HepG2 (cell line): ENCODE data around the gene PPIC. TPM values are rescaled to one million over a fixed set of nuclear protein-coding genes. Genes with fewer than 3 reads are reported as not detected.

Experiments
- ATAC-seq: fragments of 200-7000 bp; cut with Tn5 transposase; 3 replicates; pipeline ENCODE4 v1.9.1; 2020; ENCODE audit warnings: mild to moderate bottlenecking, moderate library complexity
- Bru-seq: library from RNA; stranded (reverse); fragments of 400-500 nt; gene quantifications from one replicate; lab custom pipeline; 2021; lab: Mats Ljungman, UMichigan
- BruChase-seq, 2 experiments: library from RNA; stranded (reverse); fragments of 400-500 nt; gene quantifications; one replicate each; lab custom pipeline; 2021; lab: Mats Ljungman, UMichigan
- BruUV-seq: library from RNA; stranded (reverse); fragments of 400-500 nt; replicated peaks from 2 replicates; lab custom pipeline; 2021; lab: Mats Ljungman, UMichigan
- CTCF ChIA-PET: fragments of 300-600 bp; formaldehyde crosslinking; extraction: SDS; loops from one replicate; lab custom pipeline; 2021; ENCODE audit warnings: low total read pairs, inconsistent platforms, low intra/inter-chr PET ratio; lab: Yijun Ruan, JAX
- POLR2A ChIA-PET: fragments of 350-600 bp; sonication (Branson Sonifier 250); formaldehyde crosslinking; loops from one replicate; lab custom pipeline; 2020; ENCODE audit warnings: antibody characterized with exemption, inconsistent platforms; lab: Yijun Ruan, JAX
- DNase-seq: peaks from one replicate; pipeline ENCODE4 v3.0.0-alpha.2; 2015; ENCODE audit warnings: low spot score
- FAIRE-seq: peaks from 3 replicates; lab custom pipeline; 2011; peaks lifted over from hg19 to GRCh38; lab: Jason Lieb, UNC
- H2AFZ ChIP-seq: one replicate; pipeline ENCODE4 v1.6.1; 2011; ENCODE audit warnings: low read length, inconsistent platforms
- H3K27ac ChIP-seq: fragments of 300-600 bp; 3 replicates; pipeline ENCODE4 v1.8.0; 2011; ENCODE audit warnings: mixed run types, mild to moderate bottlenecking, mixed read lengths, low read length, inconsistent platforms; ENCODE audit not compliant: insufficient read depth; ENCODE audit errors: extremely low read length
- H3K27me3 ChIP-seq, 2 experiments: fragments of 200-600 bp in 1 of 2; 2 replicates in 1 of 2; 3 replicates in 1 of 2; pipeline versions ENCODE4 v1.6.0 to v1.8.0; 2011; ENCODE audit warnings: low read length in 2 of 2, mild to moderate bottlenecking in 2 of 2, moderate library complexity in 2 of 2, inconsistent platforms in 1 of 2; ENCODE audit not compliant: insufficient read depth in 2 of 2, control insufficient read depth in 1 of 2
- H3K36me3 ChIP-seq, 2 experiments: fragments of 200-600 bp in 1 of 2; replicated peaks in 1 of 2; 2 replicates in 1 of 2; 3 replicates in 1 of 2; pipeline versions ENCODE4 v1.5.1 to v1.8.0; 2011; ENCODE audit warnings: low read length in 2 of 2, inconsistent platforms in 1 of 2; ENCODE audit not compliant: insufficient read depth in 2 of 2, control insufficient read depth in 1 of 2
- H3K4me1 ChIP-seq: 2 replicates; pipeline ENCODE4 v1.5.1; 2012; ENCODE audit warnings: low read length, inconsistent platforms; ENCODE audit not compliant: insufficient read depth
- H3K4me2 ChIP-seq: 2 replicates; pipeline ENCODE4 v1.6.0; 2011; ENCODE audit warnings: low read depth, low read length, inconsistent platforms
- H3K4me3 ChIP-seq, 3 experiments: fragments of 200-600 bp in 1 of 3; sonication (generic), shearing (Covaris generic) in 1 of 3; replicated peaks in 1 of 3; 2 replicates each; pipeline ENCODE4 v1.5.1; 2011 to 2016; ENCODE audit warnings: low read length in 3 of 3, inconsistent platforms in 2 of 3, low read depth in 2 of 3, mild to moderate bottlenecking in 2 of 3, control low read depth in 1 of 3, mixed read lengths in 1 of 3; ENCODE audit not compliant: insufficient read depth in 1 of 3
- H3K79me2 ChIP-seq: one replicate; pipeline ENCODE4 v1.6.1; 2011; ENCODE audit warnings: low read length, inconsistent platforms; ENCODE audit not compliant: insufficient read depth
- H3K9ac ChIP-seq: 2 replicates; pipeline ENCODE4 v1.6.0; 2011; ENCODE audit warnings: mild to moderate bottlenecking, low read depth, low read length, inconsistent platforms; ENCODE audit not compliant: insufficient read depth
- H3K9me3 ChIP-seq: 2 replicates; pipeline ENCODE4 v1.5.1; 2012; ENCODE audit warnings: mild to moderate bottlenecking, low read length
- H4K20me1 ChIP-seq: 2 replicates; pipeline ENCODE4 v1.6.0; 2011; ENCODE audit warnings: inconsistent platforms, mild to moderate bottlenecking, low read length, moderate library complexity; ENCODE audit not compliant: insufficient read depth
- ELF4 ChIP-seq: sonication (generic); formaldehyde crosslinking; IDR thresholded peaks from 2 replicates; pipeline ENCODE4 v1.5.0; 2020; ENCODE audit warnings: missing genetic modification reagents, mild to moderate bottlenecking, moderate library complexity, borderline replicate concordance
- HOXD1 ChIP-seq: sonication (generic); formaldehyde crosslinking; IDR thresholded peaks from 2 replicates; pipeline ENCODE4 v1.5.0; 2020; ENCODE audit warnings: missing genetic modification reagents
- KDM2A ChIP-seq: sonication (generic); formaldehyde crosslinking; IDR thresholded peaks from 2 replicates; pipeline ENCODE4 v1.4.0; 2020; ENCODE audit warnings: low read depth, missing genetic modification reagents, borderline replicate concordance
- KMT2B ChIP-seq: IDR thresholded peaks from 2 replicates; pipeline ENCODE4 v1.6.1; 2016; ENCODE audit warnings: missing genetic modification reagents, missing compliant biosample characterization
- PPARG ChIP-seq: conservative IDR thresholded peaks from 2 replicates; pipeline ENCODE4 v1.6.1; 2016; ENCODE audit warnings: missing biosample characterization, missing genetic modification reagents
- REPIN1 ChIP-seq: sonication (generic); formaldehyde crosslinking; IDR thresholded peaks from 2 replicates; pipeline ENCODE4 v1.8.0; 2022; ENCODE audit warnings: missing genetic modification reagents, low read depth, mild to moderate bottlenecking, borderline replicate concordance
- SALL2 ChIP-seq: sonication (generic); formaldehyde crosslinking; IDR thresholded peaks from 2 replicates; pipeline ENCODE4 v1.8.1; 2023; ENCODE audit warnings: mild to moderate bottlenecking, missing genetic modification reagents, inconsistent platforms
- SMAD3 ChIP-seq: sonication (generic); formaldehyde crosslinking; IDR thresholded peaks from 2 replicates; pipeline ENCODE4 v1.4.0; 2020; ENCODE audit warnings: missing genetic modification reagents
- SP140L ChIP-seq: sonication (generic); formaldehyde crosslinking; IDR thresholded peaks from 2 replicates; pipeline ENCODE4 v1.4.0; 2020; ENCODE audit warnings: missing genetic modification reagents, borderline replicate concordance
- STAT5B ChIP-seq: sonication (generic); formaldehyde crosslinking; IDR thresholded peaks from 2 replicates; pipeline ENCODE4 v1.4.0; 2020; ENCODE audit warnings: missing genetic modification reagents
- TAF1 ChIP-seq: sonication (generic); formaldehyde crosslinking; IDR thresholded peaks from 2 replicates; pipeline ENCODE4 v1.4.0; 2020; ENCODE audit warnings: missing genetic modification reagents
- ZNF430 ChIP-seq: sonication (generic); formaldehyde crosslinking; IDR thresholded peaks from 2 replicates; pipeline ENCODE4 v1.9.0; 2021; ENCODE audit warnings: mild to moderate bottlenecking, missing genetic modification reagents
- ZNF552 ChIP-seq: sonication (generic); formaldehyde crosslinking; IDR thresholded peaks from 2 replicates; pipeline ENCODE4 v1.9.0; 2022; ENCODE audit warnings: missing genetic modification reagents, mild to moderate bottlenecking, borderline replicate concordance
- WGBS: methylation state at CpG from one replicate; pipeline ENCODE4 v1.1.6; 2017; ENCODE audit warnings: low lambda C conversion rate; 5-methylcytosine and 5-hydroxymethylcytosine counted together
- in situ Hi-C: cut with HindIII; loops from 2 replicates; pipeline ENCODE4 v1.10.0; 2017; ENCODE audit warnings: low pct_unique_long_range_greater_than_20kb; ENCODE audit not compliant: extremely low pct_ligation_motif_present
- intact Hi-C: fragments of 100-400 bp; cut with micrococcal nuclease; formaldehyde crosslinking; loops from one replicate; pipeline ENCODE4 v1.10.0; 2022; ENCODE audit not compliant: unreplicated experiment
- long read RNA-seq, 2 experiments: library from RNA in 1 of 2; library from polyadenylated mRNA in 1 of 2; stranded (forward) in 1 of 2; unstranded in 1 of 2; transcript quantifications; one replicate each; pipeline ENCODE4 v2.0.0, GENCODE V29; 2019 to 2022
- polyA minus RNA-seq, 3 experiments: library from RNA; depleted of rRNA, polyadenylated mRNA; stranded (reverse); fragments of >200 nt; gene quantifications; 2 replicates each; pipeline ENCODE4 v1.2.3, GENCODE V29; 2011; ENCODE audit warnings: low replicate concordance in 1 of 3
- polyA plus RNA-seq, 8 experiments: library from polyadenylated mRNA; depleted of rRNA in 3 of 8; stranded (reverse) in 7 of 8; unstranded in 1 of 8; fragments of >200 nt; fragmentation: Illumina TruSeq in 4 of 8; extraction: Trizol in 4 of 8; gene quantifications; 2 replicates each; pipeline versions ENCODE4 v1.2.1 to v1.2.3, GENCODE V29; 2011 to 2016; ENCODE audit warnings: low read depth in 4 of 8, missing spikeins in 1 of 8, mixed read lengths in 1 of 8; ENCODE audit not compliant: insufficient read depth in 1 of 8
- total RNA-seq, 5 experiments: library from RNA; depleted of rRNA; stranded (reverse); fragments of >200 nt; fragmentation: Illumina TruSeq; extraction: Trizol; gene quantifications; 2 replicates each; pipeline ENCODE4 v1.2.3, GENCODE V29; 2016; ENCODE audit warnings: low read depth in 1 of 5
- TF ChIP-seq, protein P1 (sequence below): sonication (generic); formaldehyde crosslinking; conservative IDR thresholded peaks from 2 replicates; pipeline ENCODE4 v1.8.0; 2022; ENCODE audit warnings: mild to moderate bottlenecking, moderate library complexity, missing genetic modification reagents
- TF ChIP-seq, protein P2 (sequence below): sonication (generic); formaldehyde crosslinking; IDR thresholded peaks from 2 replicates; pipeline ENCODE4 v1.8.0; 2022; ENCODE audit warnings: mild to moderate bottlenecking, missing genetic modification reagents, borderline replicate concordance

Gene PPIC
- total RNA-seq (2016; rRNA removed; fragmentation: Illumina TruSeq; extraction: Trizol): 9.9 and 17.2 TPM in 2 replicates
- total RNA-seq (2016; cell fraction: cytosol; rRNA removed; fragmentation: Illumina TruSeq; extraction: Trizol; ENCODE audit: low read depth): 3.5 and 5.4 TPM in 2 replicates
- total RNA-seq (2016; cell fraction: insoluble cytoplasmic fraction; rRNA removed; fragmentation: Illumina TruSeq; extraction: Trizol): 11.5 and 18.9 TPM in 2 replicates
- 6.8 and 8.3 TPM in 2 replicates for total RNA-seq (2016; cell fraction: membrane; rRNA removed; fragmentation: Illumina TruSeq; extraction: Trizol)
- total RNA-seq (2016; cell fraction: nucleus; rRNA removed; fragmentation: Illumina TruSeq; extraction: Trizol): 17.3 and 18.0 TPM in 2 replicates
- polyA plus RNA-seq (2011; rRNA removed): 5.1 and 6.2 TPM in 2 replicates
- polyA plus RNA-seq (2011; cell fraction: cytosol; rRNA removed): 5.1 and 6.5 TPM in 2 replicates
- polyA plus RNA-seq (2011; cell fraction: nucleus; rRNA removed): 3.0 and 3.7 TPM in 2 replicates
- 2.9 and 6.8 TPM in 2 replicates for polyA plus RNA-seq (2012)
- polyA plus RNA-seq (2016; cell fraction: cytosol; fragmentation: Illumina TruSeq; extraction: Trizol; ENCODE audit: low read depth): 5.5 and 6.1 TPM in 2 replicates
- 15.8 and 17.1 TPM in 2 replicates for polyA plus RNA-seq (2016; cell fraction: insoluble cytoplasmic fraction; fragmentation: Illumina TruSeq; extraction: Trizol; ENCODE audit: low read depth)
- 8.5 and 8.7 TPM in 2 replicates for polyA plus RNA-seq (2016; cell fraction: membrane; fragmentation: Illumina TruSeq; extraction: Trizol; ENCODE audit: low read depth)
- 38.3 and 40.5 TPM in 2 replicates for polyA plus RNA-seq (2016; cell fraction: nucleus; fragmentation: Illumina TruSeq; extraction: Trizol; ENCODE audit: insufficient read depth, low read depth)
- 10.9 and 34.0 TPM in 2 replicates for polyA minus RNA-seq (2011; rRNA and poly(A)+ RNA removed; ENCODE audit: low replicate concordance)
- polyA minus RNA-seq (2011; cell fraction: cytosol; rRNA and poly(A)+ RNA removed): 3.0 and 3.1 TPM in 2 replicates
- polyA minus RNA-seq (2011; cell fraction: nucleus; rRNA and poly(A)+ RNA removed): 3.3 and 4.0 TPM in 2 replicates
- Bru-seq, nascent RNA: percentile 47 among the genes with signal in this experiment
- percentile 49 among the genes with signal in this experiment for BruChase-seq, experiment 1, labeled RNA remaining after a 6-hour chase
- percentile 47 among the genes with signal in this experiment for BruChase-seq, experiment 2, labeled RNA remaining after a 2-hour chase
- long read RNA-seq, experiment 1, transcript PPIC-201 (5 exons, 1,380 nt): major isoform, 54 of 56 reads
- long read RNA-seq, experiment 1, partial matches to known transcripts: 2 of 56 reads
- long read RNA-seq, experiment 1, other reads (novel, unspliced or antisense): 0 of 56 reads
- long read RNA-seq, experiment 2, transcript PPIC-201 (5 exons, 1,380 nt): major isoform, 37 of 44 reads
- long read RNA-seq, experiment 2, partial matches to known transcripts: 3 of 44 reads
- long read RNA-seq, experiment 2, other reads (novel, unspliced or antisense): 3 of 44 reads

DNA sequence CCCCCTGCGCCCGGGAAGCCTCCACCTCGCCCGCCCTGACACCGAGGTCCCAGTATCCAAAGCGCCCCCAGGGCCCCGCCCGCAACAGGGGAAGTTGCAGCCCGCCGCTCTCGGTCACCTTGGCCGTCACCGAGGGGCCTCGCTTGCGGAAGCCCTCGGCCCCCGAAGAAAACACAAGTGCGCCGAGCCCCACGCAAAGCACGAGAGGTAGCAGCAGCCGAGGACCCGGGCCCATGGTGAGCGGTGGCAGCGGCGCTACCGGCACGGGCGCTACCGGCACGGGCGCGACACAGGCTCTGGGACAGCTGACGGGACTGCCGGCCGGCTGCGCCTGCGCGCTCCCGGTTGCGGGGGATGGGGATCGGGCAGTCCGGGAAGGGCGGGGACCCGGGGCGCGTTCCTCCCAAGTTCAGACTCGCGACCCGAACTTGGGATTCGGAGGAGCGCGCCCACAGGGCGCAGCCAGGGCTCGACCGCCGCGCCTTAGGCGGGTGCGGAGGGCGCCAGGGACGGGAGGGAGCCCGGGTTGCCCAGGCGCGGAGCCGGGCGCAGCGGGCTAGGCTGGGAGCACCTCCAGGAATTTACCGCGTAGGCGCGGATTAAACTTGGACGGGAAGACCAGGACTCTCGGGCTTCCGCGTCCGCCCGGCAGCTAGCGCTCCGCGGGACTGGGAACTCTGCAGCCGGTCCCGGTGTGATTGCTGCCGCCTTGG is at the start of gene PPIC:
PPIC (minus strand) TSS at position 335 of the 713 bp plus-strand sequence; CDS start at position 235, 100 bp downstream.
- H3K27me3 ChIP-seq: no peaks in the 10 kb centered on the region
- intact Hi-C loops (loop anchor here (2.0 to 5.0 kb wide), 3 partner anchors 189 to 520 kb away; partner anchors contain the start of genes SNX2 and SNX24), in situ Hi-C loops (no loop called here)
- no peaks in the 10 kb centered on the region for H3K79me2 ChIP-seq
- FAIRE-seq (no peak), ATAC-seq (peak; percentile 90), DNase-seq (peak; percentile 50)
- CTCF ChIA-PET: no interaction called here
- no TSS peak for BruUV-seq
- peaks cover 21% of the 10 kb centered on the region for H3K4me1 ChIP-seq
- peak within 1 kb of the TSS; percentile 74 for H3K4me2 ChIP-seq
- H3K4me3 ChIP-seq: peak within 1 kb of the TSS; percentile 69 to 77 (median 73)
- no peaks in the 10 kb centered on the region for H4K20me1 ChIP-seq
- peak within 1 kb of the TSS; percentile 31; the same call in 1 of the 2 replicates for H3K9ac ChIP-seq
- 7% methylated on average over 3 of the region's 84 CpGs for WGBS
- POLR2A ChIA-PET: interaction anchor here (1.7 kb wide), 1 partner anchor 189 kb away, joined by 5 read pairs; no protein-coding TSS in a partner anchor
- H3K36me3 ChIP-seq: no peaks in the 10 kb centered on the region
- H3K27ac ChIP-seq: no peak within 1 kb of the TSS
- no peak within 1 kb of the TSS for H2AFZ ChIP-seq
- no peaks in the 10 kb centered on the region for H3K9me3 ChIP-seq
- peak; percentile 31; the same call in 1 of the 2 replicates for TF ChIP-seq ZNF552 (CRISPR knock-in tag)
- no peak for TF ChIP-seq STAT5B
- TF ChIP-seq KMT2B (CRISPR knock-in tag): peak; percentile 74
- TF ChIP-seq ZNF430 (CRISPR knock-in tag): 0 out of 2 replicates have a peak, but pooled peaks have one; percentile 27
- peak; percentile 45; the same call in 1 of the 2 replicates for TF ChIP-seq HOXD1 (CRISPR knock-in tag)
- TF ChIP-seq, protein P1, sequence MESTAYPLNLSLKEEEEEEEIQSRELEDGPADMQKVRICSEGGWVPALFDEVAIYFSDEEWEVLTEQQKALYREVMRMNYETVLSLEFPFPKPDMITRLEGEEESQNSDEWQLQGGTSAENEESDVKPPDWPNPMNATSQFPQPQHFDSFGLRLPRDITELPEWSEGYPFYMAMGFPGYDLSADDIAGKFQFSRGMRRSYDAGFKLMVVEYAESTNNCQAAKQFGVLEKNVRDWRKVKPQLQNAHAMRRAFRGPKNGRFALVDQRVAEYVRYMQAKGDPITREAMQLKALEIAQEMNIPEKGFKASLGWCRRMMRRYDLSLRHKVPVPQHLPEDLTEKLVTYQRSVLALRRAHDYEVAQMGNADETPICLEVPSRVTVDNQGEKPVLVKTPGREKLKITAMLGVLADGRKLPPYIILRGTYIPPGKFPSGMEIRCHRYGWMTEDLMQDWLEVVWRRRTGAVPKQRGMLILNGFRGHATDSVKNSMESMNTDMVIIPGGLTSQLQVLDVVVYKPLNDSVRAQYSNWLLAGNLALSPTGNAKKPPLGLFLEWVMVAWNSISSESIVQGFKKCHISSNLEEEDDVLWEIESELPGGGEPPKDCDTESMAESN: peak; percentile 100
- no peak for TF ChIP-seq REPIN1 (CRISPR knock-in tag)
- TF ChIP-seq, protein P2, sequence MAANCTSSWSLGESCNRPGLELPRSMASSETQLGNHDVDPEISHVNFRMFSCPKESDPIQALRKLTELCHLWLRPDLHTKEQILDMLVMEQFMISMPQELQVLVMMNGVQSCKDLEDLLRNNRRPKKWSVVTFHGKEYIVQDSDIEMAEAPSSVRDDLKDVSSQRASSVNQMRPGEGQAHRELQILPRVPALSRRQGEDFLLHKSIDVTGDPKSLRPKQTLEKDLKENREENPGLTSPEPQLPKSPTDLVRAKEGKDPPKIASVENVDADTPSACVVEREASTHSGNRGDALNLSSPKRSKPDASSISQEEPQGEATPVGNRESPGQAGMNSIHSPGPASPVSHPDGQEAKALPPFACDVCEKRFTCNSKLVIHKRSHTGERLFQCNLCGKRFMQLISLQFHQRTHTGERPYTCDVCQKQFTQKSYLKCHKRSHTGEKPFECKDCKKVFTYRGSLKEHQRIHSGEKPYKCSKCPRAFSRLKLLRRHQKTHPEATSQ (CRISPR knock-in tag): peak; percentile 88; the same call in 1 of the 2 replicates
- TF ChIP-seq KDM2A (CRISPR knock-in tag): 0 out of 2 replicates have a peak, but pooled peaks have one; percentile 20
- no peak for TF ChIP-seq ELF4
- peak; percentile 49 for TF ChIP-seq TAF1 (CRISPR knock-in tag)
- no peak for TF ChIP-seq SMAD3 (CRISPR knock-in tag)
- peak; percentile 13; the same call in 1 of the 2 replicates for TF ChIP-seq SALL2
- peak; percentile 58; the same call in 1 of the 2 replicates for TF ChIP-seq SP140L (CRISPR knock-in tag)
- TF ChIP-seq PPARG (CRISPR knock-in tag): no peak
